LNCaP clone FGC (cell line): ENCODE measurements around the gene ATP6V1C2.

Experiments used
- DNase-seq: peaks from one replicate; pipeline ENCODE4 v3.0.0-alpha.2; 2011; ENCODE audit warnings: low read depth
- H3K4me3 ChIP-seq: 2 replicates; pipeline ENCODE4 v1.5.1; 2011; ENCODE audit warnings: mild to moderate bottlenecking, low read depth, low read length, control low read depth
- CTCF ChIP-seq: IDR thresholded peaks from 2 replicates; pipeline ENCODE4 v1.5.1; 2012; ENCODE audit warnings: mild to moderate bottlenecking; ENCODE audit not compliant: control insufficient read depth, insufficient read depth; ENCODE audit errors: extremely low read depth

ATP6V1C2 gene

DNA sequence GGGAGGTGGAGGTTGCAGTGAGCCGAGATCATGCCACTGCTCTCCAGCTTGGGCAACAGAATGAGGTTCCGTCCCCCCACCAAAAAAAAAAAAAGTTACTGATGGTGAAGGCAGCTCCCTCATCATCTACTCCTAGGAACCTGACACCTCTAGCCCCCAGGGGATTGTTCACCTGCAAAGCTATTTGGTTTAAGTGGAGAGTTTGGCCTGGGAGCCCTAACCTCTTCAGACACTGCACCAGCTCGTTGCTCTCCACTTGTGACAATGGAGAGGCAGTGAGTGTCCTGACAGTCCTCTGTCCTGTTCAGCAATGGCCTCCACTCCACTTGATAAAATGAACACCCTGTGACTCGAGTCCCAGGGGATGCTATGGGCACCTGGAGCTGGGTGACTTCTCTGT, 43.5 kb downstream of the ATP6V1C2 start:
- H3K4me3 ChIP-seq, result no peak overlapping the region
- DNase-seq, result no peak
- no peak for TF ChIP-seq CTCF

DNA sequence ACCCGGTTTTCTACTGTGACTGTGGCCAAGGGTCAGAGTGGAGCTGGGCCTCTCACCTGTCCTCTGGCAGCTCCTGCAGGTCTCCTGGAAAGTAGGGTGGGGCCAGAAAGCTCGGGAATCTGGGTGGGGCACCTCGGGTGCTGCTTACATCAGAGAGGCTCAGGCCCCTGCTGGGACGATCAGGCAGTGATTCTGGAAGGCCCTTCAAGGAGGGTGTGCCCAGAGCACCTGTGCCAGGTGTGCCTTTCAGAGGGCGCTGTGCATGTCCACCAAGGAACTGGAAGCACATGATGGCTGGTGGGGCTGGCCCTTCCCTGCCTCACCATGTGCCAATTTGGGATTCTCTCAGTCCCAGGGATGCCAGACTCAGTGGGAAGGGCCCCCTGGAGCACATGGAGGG, 44.0 kb downstream of the ATP6V1C2 start:
- no peak for TF ChIP-seq CTCF
- no peak for DNase-seq
- no peak overlapping the region for H3K4me3 ChIP-seq

GRCh38 chr2:10765914-10766313, 44.5 kb downstream of the ATP6V1C2 start:
- no peak for TF ChIP-seq CTCF
- DNase-seq, result no peak
- no peak overlapping the region for H3K4me3 ChIP-seq

DNA sequence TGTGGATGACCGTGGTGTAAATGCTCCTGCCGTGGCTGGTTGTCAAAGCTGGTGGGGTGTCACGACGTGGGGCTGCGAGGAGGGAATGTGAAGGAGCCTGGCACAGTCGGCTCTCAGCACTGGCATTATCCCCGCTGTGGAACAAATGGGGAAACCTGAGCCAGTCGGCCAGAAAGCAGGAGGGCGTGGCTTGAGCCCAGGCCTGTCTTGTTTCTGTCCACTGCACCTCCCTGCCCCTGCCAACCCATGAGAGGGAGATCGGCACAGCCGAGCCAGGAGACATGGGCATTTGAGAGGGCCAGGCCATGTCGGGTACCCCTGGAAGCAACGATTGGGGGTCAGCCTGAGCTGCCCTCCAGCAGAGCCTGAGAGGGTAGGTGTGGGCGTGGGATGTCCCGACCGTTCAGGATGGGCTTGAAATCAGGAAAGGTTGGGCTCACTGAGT, 46.7 kb downstream of the ATP6V1C2 start:
- H3K4me3 ChIP-seq, result no peak overlapping the region
- no peak for DNase-seq
- no peak for TF ChIP-seq CTCF

DNA sequence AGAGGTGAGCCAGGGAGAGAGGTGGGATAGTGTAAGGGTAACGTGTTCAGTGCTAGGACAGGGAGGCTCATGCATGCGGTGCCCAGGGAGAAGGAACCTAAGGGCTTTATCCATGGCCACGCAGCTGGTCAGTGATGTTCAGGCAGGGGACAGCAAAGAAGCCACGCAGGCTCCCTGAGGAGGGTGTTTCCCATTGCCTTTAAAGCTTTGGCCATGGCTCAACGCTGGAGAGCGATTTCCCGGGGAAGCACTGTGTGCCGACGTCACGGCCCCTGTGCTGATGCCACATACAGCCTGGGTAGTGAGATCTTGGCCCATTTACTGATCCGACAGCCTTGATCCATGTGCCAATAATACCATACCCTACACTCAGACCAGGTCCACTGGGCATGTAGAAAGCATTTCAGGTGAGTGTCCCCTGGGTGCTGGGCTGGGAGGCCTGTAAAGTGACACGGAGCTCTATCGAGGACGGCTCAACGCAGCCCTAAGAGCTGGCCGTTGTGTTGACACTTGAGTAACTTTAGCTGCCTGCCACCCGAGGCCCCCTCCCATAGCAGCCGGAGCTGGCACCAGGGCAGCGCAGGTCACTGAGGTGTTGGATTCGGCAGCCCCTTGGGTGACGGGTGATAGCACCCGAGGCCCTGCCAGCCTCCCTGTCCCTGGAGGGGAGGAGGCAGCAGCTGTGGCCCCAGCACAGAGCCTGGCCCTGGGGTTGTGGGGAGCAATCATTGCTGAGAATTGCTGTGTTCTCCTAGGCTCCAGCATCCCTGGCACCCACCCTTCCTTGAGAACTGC, 49.7 kb downstream of the ATP6V1C2 start:
- no peak overlapping the region for H3K4me3 ChIP-seq
- no peak for TF ChIP-seq CTCF
- no peak for DNase-seq

DNA sequence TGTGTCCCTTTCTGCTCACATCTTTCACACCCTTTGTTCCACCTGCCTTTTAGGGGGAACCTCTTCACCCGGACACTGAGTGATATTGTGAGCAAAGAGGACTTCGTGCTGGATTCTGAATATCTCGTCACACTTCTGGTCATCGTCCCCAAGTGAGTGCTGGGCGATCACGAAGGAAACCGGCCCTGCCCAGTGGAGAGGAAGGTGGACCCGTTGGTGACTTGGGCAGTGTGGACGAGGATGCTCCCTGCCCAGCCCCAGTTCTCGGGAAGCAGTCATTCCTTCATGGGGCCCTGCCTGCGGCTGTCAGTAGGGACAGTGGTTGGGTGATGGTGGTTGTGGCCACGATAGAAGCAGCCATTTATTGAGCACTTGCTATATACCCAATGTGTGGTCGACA, 50.4 kb downstream of the ATP6V1C2 start:
- DNase-seq, result no peak
- TF ChIP-seq CTCF, result no peak
- no peak overlapping the region for H3K4me3 ChIP-seq
